Loucy (cell line): Measurements from ENCODE around the gene FLOT1.

Source experiments
- H2AFZ ChIP-seq: fragments of 200-600 bp; sonication (generic); 2 replicates; pipeline ENCODE4 v1.6.0; 2016; ENCODE audit warnings: antibody characterized with exemption, mild to moderate bottlenecking, low read length, moderate library complexity
- H3F3A ChIP-seq: fragments of 200-600 bp; 2 replicates; pipeline ENCODE4 v1.6.0; 2016; ENCODE audit warnings: antibody characterized with exemption, low read depth, mild to moderate bottlenecking
- H3K27me3 ChIP-seq: fragments of 200-600 bp; sonication (generic); 2 replicates; pipeline ENCODE4 v1.6.1; 2014; ENCODE audit warnings: low read length, mild to moderate bottlenecking; ENCODE audit not compliant: insufficient read depth, poor library complexity, severe bottlenecking
- H3K36me3 ChIP-seq: fragments of 200-600 bp; sonication (generic); 2 replicates; pipeline ENCODE4 v1.6.1; 2016; ENCODE audit warnings: low read length; ENCODE audit not compliant: insufficient read depth
- H3K4me1 ChIP-seq: fragments of 200-600 bp; sonication (generic); 2 replicates; pipeline ENCODE4 v1.5.1; 2014; ENCODE audit warnings: low read length, mild to moderate bottlenecking; ENCODE audit not compliant: insufficient read depth, poor library complexity, severe bottlenecking
- H3K4me2 ChIP-seq: fragments of 200-600 bp; sonication (generic); 2 replicates; pipeline ENCODE4 v1.6.0; 2014; ENCODE audit warnings: antibody characterized with exemption, low read length, low read depth, mild to moderate bottlenecking; ENCODE audit not compliant: poor library complexity, severe bottlenecking
- H3K4me3 ChIP-seq: fragments of 200-600 bp; sonication (generic); 2 replicates; pipeline ENCODE4 v1.5.1; 2014; ENCODE audit warnings: low read length, mild to moderate bottlenecking, mixed read lengths; ENCODE audit not compliant: poor library complexity, severe bottlenecking
- H3K79me2 ChIP-seq: fragments of 200-600 bp; sonication (generic); 2 replicates; pipeline ENCODE4 v1.6.1; 2014; ENCODE audit warnings: low read length; ENCODE audit not compliant: insufficient read depth
- H3K9ac ChIP-seq: fragments of 200-600 bp; sonication (generic); 2 replicates; pipeline ENCODE4 v1.6.0; 2014; ENCODE audit warnings: mild to moderate bottlenecking, low read depth, low read length, moderate library complexity; ENCODE audit not compliant: poor library complexity, severe bottlenecking
- H3K9me2 ChIP-seq: fragments of 200-600 bp; sonication (generic); replicated peaks from 2 replicates; pipeline ENCODE4 v1.6.1; 2016; ENCODE audit warnings: low read depth, low read length, mixed read lengths
- H3K9me3 ChIP-seq: fragments of 200-600 bp; sonication (generic); 2 replicates; pipeline ENCODE4 v1.6.1; 2014; ENCODE audit warnings: mild to moderate bottlenecking, antibody characterized with exemption, low read length, low read depth; ENCODE audit not compliant: insufficient read depth
- H4K20me1 ChIP-seq: fragments of 200-600 bp; sonication (generic); 2 replicates; pipeline ENCODE4 v1.6.0; 2014; ENCODE audit warnings: antibody characterized with exemption, low read length, mild to moderate bottlenecking; ENCODE audit not compliant: insufficient read depth, poor library complexity, severe bottlenecking
- EZH2phosphoT487 ChIP-seq: fragments of 200-600 bp; IDR thresholded peaks from 2 replicates; pipeline ENCODE4 v1.6.1; 2018; ENCODE audit warnings: antibody characterized with exemption, mild to moderate bottlenecking, moderate library complexity, borderline replicate concordance
- TF ChIP-seq, protein P1 (sequence below): fragments of 200-600 bp; sonication (generic); conservative IDR thresholded peaks from 2 replicates; pipeline ENCODE4 v1.5.1; 2014; ENCODE audit warnings: mild to moderate bottlenecking, antibody characterized with exemption, low read length

FLOT1 gene

DNA sequence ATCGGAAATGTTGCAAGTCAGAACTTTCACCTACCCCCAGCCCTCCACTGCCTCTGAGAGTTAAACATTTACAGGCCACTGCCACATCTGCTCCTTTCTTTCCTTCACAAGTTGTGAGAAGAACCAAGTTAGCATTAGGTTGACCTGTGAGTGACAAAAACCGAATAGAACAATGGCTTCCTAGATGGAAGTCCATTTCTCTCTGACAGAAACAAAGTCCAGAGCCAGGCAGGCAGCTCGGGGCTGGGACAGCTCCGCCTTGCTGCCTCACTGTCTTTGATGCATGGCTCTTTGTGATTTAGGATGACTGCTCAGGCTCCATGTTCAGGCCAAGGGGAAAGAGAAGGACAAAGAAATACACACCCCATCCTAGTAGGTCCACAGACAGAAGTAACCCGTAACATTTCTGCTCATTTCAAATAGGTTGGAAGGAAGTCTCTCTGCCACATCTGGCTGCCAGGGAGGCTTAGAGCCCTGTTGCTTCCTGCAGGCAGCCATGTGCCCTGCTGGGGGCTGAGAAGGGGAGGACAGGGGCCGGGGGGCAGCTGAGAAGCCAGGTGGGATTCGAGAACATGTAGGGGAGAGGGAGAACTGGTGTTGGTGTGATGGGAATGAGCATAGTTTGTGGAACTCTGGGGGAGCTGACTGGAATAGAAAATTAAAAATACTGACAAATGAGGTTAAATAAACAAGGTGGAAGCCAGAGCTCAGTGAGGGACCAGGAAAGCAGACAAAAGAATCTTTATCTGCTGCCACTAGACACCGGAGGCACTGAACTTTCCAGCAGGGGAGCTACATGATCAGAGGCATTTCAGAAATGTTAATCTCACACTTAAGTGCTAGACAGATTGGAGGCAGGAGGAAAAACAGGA, 21.4 kb upstream of the FLOT1 start:
- Histone ChIP-seq H3K4me3 (no peak overlapping the region), H3K27me3 (no peaks in the 10 kb centered on the region), H3K9me2 (no peaks in the 10 kb centered on the region), H2AFZ (peak overlapping the region; percentile 76), H3K4me1 (peaks cover 18% of the 10 kb centered on the region), H3K79me2 (no peaks in the 10 kb centered on the region), H3F3A (no peaks in the 10 kb centered on the region), H3K4me2 (no peak overlapping the region), H4K20me1 (no peaks in the 10 kb centered on the region), H3K9me3 (no peaks in the 10 kb centered on the region), H3K36me3 (no peaks in the 10 kb centered on the region), H3K9ac (no peak overlapping the region)
- TF ChIP-seq EZH2phosphoT487 = no peak
- TF ChIP-seq, protein P1, sequence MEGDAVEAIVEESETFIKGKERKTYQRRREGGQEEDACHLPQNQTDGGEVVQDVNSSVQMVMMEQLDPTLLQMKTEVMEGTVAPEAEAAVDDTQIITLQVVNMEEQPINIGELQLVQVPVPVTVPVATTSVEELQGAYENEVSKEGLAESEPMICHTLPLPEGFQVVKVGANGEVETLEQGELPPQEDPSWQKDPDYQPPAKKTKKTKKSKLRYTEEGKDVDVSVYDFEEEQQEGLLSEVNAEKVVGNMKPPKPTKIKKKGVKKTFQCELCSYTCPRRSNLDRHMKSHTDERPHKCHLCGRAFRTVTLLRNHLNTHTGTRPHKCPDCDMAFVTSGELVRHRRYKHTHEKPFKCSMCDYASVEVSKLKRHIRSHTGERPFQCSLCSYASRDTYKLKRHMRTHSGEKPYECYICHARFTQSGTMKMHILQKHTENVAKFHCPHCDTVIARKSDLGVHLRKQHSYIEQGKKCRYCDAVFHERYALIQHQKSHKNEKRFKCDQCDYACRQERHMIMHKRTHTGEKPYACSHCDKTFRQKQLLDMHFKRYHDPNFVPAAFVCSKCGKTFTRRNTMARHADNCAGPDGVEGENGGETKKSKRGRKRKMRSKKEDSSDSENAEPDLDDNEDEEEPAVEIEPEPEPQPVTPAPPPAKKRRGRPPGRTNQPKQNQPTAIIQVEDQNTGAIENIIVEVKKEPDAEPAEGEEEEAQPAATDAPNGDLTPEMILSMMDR = no peak

- Histone ChIP-seq H3K9me3 (no peaks in the 10 kb centered on the region), H3K36me3 (no peaks in the 10 kb centered on the region), H3F3A (no peaks in the 10 kb centered on the region), H4K20me1 (no peaks in the 10 kb centered on the region), H3K9me2 (no peaks in the 10 kb centered on the region), H2AFZ (peak overlapping the region; percentile 76; the same call in 1 of the 2 replicates), H3K4me1 (peaks cover 11% of the 10 kb centered on the region), H3K79me2 (no peaks in the 10 kb centered on the region), H3K4me3 (no peak overlapping the region), H3K9ac (no peak overlapping the region), H3K27me3 (no peaks in the 10 kb centered on the region), H3K4me2 (no peak overlapping the region)
- no peak for TF ChIP-seq EZH2phosphoT487
- TF ChIP-seq, protein P1 = no peak
Observed at GRCh38 chr6:30763155-30763617, 20.7 kb upstream of the FLOT1 start.

- TF ChIP-seq EZH2phosphoT487 = no peak
- TF ChIP-seq, protein P1 = no peak
- Histone ChIP-seq H3K79me2 (no peaks in the 10 kb centered on the region), H2AFZ (no peak overlapping the region), H3K9ac (no peak overlapping the region), H4K20me1 (no peaks in the 10 kb centered on the region), H3K36me3 (no peaks in the 10 kb centered on the region), H3K4me3 (no peak overlapping the region), H3K4me2 (no peak overlapping the region), H3K9me2 (no peaks in the 10 kb centered on the region), H3K9me3 (no peaks in the 10 kb centered on the region), H3K4me1 (peaks cover 11% of the 10 kb centered on the region), H3K27me3 (no peaks in the 10 kb centered on the region), H3F3A (no peaks in the 10 kb centered on the region)
Observed at GRCh38 chr6:30761791-30762429, 19.4 kb upstream of the FLOT1 start.
